HG03571 (cell line): ENCODE measurements around the gene GSK3B.

ENCODE experiments used
- ATAC-seq: cut with Tn5 transposase; IDR thresholded peaks from one replicate; pipeline ENCODE4 v1.9.1; 2021; ENCODE audit not compliant: unreplicated experiment

The GSK3B gene

GRCh38 chr3:119790369-119790768 is 303.9 kb downstream of the GSK3B start:
- no peak for ATAC-seq

- ATAC-seq = no peak
Observed at GRCh38 chr3:119786409-119786808, 307.8 kb downstream of the GSK3B start.

- ATAC-seq = no peak
Observed at GRCh38 chr3:119783883-119784282, 310.4 kb downstream of the GSK3B start.

- ATAC-seq = no peak
Observed at GRCh38 chr3:119783255-119783654, 311.0 kb downstream of the GSK3B start.

GRCh38 chr3:119782460-119782859 is 311.8 kb downstream of the GSK3B start:
- ATAC-seq = no peak

- no peak for ATAC-seq
Observed at GRCh38 chr3:119781330-119782198, 312.7 kb downstream of the GSK3B start, which contains the start of gene NR1I2. Gene NR1I2 (plus strand): TSS chr3:119782101.

GRCh38 chr3:119779731-119780383 is 314.4 kb downstream of the GSK3B start:
- ATAC-seq = peak; percentile 77

GRCh38 chr3:119778811-119779210 is 315.4 kb downstream of the GSK3B start:
- no peak for ATAC-seq

- no peak for ATAC-seq
Observed at GRCh38 chr3:119778176-119778575, 316.1 kb downstream of the GSK3B start.

GRCh38 chr3:119776304-119776703 is 317.9 kb downstream of the GSK3B start:
- ATAC-seq = no peak

- ATAC-seq = no peak
Observed at GRCh38 chr3:119774444-119774843, 319.8 kb downstream of the GSK3B start.
